NCI-H2196 (cell line): ENCODE results near the gene GPR15LG.
"Not testable (repeated sequence)": the region's sequence is repeated elsewhere in the genome, so short reads cannot be mapped to it uniquely, and the experiment has no call there.

ENCODE experiments used
- DNase-seq: peaks from one replicate; lab custom pipeline; 2025; ENCODE audit not compliant: unreplicated experiment; lab: John Stamatoyannopoulos, UW

The GPR15LG gene

GRCh38 chr10:84173501-84173929 lies at the start of gene GPR15LG:
TSS of gene GPR15LG (plus strand) at chr10:84173801. CDS start at chr10:84173852, 51 bp downstream.
- no peak for DNase-seq

- not testable (repeated sequence) for DNase-seq
Observed at GRCh38 chr10:84125910-84126784, 47.5 kb upstream of the GPR15LG start.

GRCh38 chr10:84126785-84127167 lies 46.8 kb upstream of the GPR15LG start:
- no peak for DNase-seq

GRCh38 chr10:84135836-84136235 lies 37.8 kb upstream of the GPR15LG start:
- no peak for DNase-seq

- DNase-seq, result no peak
Observed at GRCh38 chr10:84137811-84138210, 35.8 kb upstream of the GPR15LG start.

GRCh38 chr10:84138478-84139125 lies 35.0 kb upstream of the GPR15LG start:
- peak; percentile 19 for DNase-seq

GRCh38 chr10:84139126-84140035 lies 34.2 kb upstream of the GPR15LG start, which contains the start of gene GHITM:
TSS of gene GHITM (plus strand) at chr10:84139509. CDS start at chr10:84141501, 1,992 bp downstream.
- DNase-seq, result peak; percentile 91

GRCh38 chr10:84140036-84140379 lies 33.6 kb upstream of the GPR15LG start:
- no peak for DNase-seq

GRCh38 chr10:84147347-84147746 lies 26.3 kb upstream of the GPR15LG start:
- no peak for DNase-seq

GRCh38 chr10:84148006-84148597 lies 25.5 kb upstream of the GPR15LG start:
- peak; percentile 6 for DNase-seq

- no peak for DNase-seq
Observed at GRCh38 chr10:84149854-84150253, 23.7 kb upstream of the GPR15LG start.

GRCh38 chr10:84152769-84153168 lies 20.8 kb upstream of the GPR15LG start:
- DNase-seq, result no peak

GRCh38 chr10:84155521-84155920 lies 18.1 kb upstream of the GPR15LG start:
- no peak for DNase-seq

- DNase-seq, result no peak
Observed at GRCh38 chr10:84156009-84156408, 17.6 kb upstream of the GPR15LG start.

- no peak for DNase-seq
Observed at GRCh38 chr10:84156768-84157167, 16.8 kb upstream of the GPR15LG start.

- no peak for DNase-seq
Observed at GRCh38 chr10:84158061-84158460, 15.5 kb upstream of the GPR15LG start.

GRCh38 chr10:84158550-84158949 lies 15.1 kb upstream of the GPR15LG start:
- DNase-seq, result no peak

GRCh38 chr10:84159076-84159685 lies 14.4 kb upstream of the GPR15LG start:
- DNase-seq, result no peak

GRCh38 chr10:84160663-84161362 lies 12.8 kb upstream of the GPR15LG start:
- no peak for DNase-seq

GRCh38 chr10:84163996-84164395 lies 9.6 kb upstream of the GPR15LG start:
- DNase-seq, result no peak
